ENCODE data around the gene PHF1.
A peak's percentile ranks its signal among the peaks of the same experiment; 100 is the strongest.

Gene PHF1

DNA sequence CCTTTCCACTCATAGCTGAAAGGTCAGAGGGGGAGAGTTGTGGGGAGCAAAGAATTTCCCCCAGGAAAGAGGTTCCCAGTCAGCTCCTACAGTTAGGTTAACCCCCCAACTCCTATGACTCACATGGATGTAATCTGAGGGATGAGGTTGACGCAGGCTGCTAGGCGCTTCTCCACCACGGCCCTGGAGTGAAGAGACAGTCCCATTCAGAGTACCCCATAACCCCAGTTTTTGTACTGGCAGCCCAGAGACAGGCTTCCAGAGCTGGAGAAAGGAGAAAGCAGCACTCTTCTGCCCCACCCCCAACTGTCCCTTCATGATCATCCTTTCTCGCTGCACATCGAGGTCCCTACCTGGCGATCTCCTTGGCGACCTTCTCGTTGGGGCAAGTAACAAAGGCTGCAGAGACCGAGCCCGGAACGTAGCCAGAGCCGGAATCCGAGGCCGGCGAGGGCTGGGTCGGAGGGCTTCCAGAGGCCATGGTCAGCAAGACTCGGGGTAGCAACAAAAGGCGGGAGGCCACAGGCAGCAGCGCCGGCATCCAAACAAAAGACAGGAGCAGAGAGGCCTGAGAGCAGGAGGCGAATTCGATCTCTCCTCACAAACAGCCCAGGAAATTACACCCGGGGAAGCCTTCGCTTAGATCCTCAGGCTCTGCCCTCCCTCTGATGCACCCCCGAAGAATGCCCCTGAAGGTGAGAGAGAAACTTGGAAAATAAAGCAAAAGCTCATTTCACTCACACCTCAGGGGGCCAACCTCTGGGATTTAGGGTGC is 6.5 kb downstream of the PHF1 start:
- DNase-seq (ENCODE audit: low spot score) (peak; percentile 45), FAIRE-seq (no peak)

DNA sequence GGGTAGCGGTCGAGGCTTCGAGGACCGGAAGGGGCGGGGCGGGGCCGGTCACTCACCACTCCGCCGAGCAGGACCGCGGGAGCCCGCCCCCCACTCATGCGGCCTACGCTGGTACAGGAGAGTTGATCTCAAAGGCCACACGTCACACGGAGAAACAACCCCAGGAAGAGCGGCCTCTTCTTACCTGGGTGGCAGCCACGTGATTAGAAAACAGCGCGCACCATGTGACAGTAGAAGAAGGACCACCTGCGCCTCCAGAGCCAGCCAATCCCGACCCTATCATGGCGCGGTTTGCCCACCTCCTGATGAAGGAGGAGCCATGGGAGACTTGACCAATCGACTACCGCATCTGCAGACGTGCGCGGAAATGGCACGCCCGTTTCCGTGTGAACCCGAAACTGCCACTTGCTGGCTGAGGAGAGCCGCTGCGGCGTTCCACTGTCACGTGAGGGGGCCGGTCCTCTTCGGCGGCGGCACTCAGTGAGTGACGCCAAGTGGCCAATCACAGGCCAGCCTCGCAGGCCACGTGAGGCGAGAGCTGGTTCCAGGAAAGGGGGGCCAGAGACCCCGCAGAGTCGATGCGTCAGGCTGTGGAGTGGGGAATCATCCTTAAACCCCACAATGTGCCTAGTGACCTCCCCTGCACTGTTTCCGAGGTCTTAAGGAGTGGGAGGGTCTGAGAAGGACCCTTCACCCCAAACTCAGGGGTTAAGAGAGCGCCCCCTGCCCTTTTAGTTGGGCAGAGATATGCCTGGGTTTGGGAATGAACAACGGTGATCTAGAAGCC is 7.3 kb downstream of the PHF1 start, which contains the start of gene CUTA:
Gene CUTA, minus strand, starts transcription at position 205 of the 787 bp plus-strand sequence. Its CDS starts 107 bp downstream, at position 98.
- FAIRE-seq (peak; percentile 90), DNase-seq (ENCODE audit: low spot score) (peak; percentile 96)

DNA sequence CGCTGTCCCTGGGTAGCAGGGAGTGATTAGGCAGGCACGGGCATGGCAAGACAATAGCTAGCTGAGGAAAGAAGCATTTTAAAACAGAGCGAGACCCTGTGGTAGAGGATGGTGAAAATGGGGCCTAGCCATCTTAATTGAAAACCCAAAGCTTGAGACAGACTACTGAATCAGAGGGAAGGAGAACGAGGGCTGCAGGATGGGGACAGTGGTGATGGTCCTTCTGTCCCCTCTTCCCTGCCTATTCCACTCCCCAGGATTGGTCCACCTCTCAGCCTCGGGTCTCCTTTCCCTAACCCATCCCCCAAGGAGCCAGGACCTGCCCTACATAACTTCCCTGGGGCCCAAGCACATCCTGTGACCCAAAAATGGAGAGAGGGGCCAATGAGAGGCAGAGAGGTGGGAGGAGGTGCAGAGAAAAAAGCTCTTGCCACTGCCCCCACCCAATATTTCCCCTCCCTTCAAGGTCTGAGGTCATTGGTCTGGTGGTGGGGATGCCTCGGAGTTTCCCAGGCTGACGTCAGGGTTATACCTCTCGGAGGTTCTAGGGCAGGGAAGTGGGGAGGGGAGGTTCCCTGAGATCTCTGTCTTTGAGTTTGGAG is 8.0 kb downstream of the PHF1 start:
- FAIRE-seq (no peak), DNase-seq (ENCODE audit: low spot score) (no peak)

DNA sequence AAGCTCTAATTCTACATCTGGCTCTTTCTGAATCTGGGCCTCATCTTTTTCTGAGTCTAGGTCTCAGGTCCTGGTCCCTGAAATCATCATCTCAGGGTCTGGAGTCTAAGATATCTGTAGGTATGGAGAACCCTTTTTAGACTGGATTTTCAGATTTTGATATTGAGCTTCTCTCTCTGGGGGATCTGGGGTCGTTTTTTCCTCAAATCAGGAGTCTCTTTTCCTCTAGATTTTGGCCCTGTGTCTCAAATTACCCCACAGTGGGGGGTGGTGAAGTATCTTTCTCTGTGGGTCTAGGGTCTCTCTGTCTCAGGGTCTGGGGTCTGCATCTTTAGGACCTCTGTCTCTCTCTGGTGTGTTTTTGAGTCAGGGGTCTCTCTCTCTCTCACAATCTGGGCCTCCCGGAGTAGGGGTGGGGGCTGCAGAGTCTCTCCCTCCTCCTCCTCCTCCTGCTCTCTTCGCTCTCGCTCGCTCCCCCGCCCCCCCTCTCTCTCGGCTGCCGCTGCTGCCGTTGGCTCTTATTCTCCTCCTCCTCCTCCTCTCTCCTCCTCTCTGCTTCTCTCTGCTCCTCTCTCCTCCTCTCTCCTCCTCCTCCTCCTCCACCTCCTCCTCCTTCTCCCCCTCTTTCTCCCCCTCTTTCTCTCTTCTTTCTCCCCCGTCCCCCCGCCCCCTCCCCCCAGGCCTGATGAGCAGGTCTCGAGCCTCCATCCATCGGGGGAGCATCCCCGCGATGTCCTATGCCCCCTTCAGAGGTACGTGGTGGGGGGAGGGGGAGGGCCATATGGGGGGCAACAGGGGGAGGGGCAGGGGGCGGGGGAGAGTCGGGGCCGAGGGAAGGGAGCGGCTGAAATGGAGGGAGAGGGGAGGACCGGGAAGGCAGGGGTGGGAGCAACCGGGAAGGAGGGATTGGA is 9.0 kb downstream of the PHF1 start, which contains the start of gene SYNGAP1:
Gene SYNGAP1, plus strand, starts transcription at position 486 of the 911 bp plus-strand sequence. Its CDS starts 200 bp downstream, at position 686.
- FAIRE-seq = no peak
- DNase-seq (ENCODE audit: low spot score) = no peak

DNA sequence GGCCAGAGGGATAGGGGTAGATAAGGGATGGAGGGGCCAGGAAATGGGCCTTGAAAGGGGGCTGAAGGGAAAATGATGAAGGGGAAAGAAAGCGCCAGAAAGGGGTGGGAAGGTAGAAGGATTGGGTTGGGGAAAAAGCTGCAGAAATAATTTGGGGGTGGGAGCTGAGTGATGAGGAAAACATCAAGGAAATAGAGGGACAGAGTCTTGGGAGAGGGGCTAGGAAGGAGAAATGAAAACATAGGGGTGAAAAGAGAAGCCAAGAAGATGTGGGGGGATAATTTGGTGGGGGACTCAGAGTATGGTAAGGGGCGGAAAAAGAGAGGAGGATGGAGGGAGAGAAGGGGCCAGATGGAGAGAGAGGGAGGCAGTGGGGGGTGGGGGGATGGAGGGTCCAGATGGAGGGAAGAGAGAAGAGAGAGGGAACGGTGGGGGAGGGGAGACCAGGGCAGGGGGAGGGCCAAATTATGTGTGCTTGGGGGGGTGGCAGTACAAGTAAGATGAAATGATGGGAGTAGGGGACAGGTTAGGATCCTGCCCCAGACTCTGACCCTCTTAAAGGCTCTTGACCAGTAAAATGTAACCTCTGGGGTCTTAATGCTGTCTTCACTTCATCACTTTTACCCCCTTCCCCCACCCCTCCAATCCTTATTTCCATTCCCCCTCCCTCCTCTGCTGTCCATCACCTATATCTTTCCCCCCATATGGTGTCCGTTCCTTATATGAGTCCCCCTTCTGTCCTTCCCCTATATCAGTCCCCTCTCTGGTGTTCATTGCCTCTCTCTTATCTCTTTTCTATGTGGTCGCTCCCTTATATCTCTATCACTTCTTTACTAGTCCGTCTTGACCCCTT is 9.9 kb downstream of the PHF1 start:
- DNase-seq (ENCODE audit: low spot score) = no peak
- FAIRE-seq = no peak

DNA sequence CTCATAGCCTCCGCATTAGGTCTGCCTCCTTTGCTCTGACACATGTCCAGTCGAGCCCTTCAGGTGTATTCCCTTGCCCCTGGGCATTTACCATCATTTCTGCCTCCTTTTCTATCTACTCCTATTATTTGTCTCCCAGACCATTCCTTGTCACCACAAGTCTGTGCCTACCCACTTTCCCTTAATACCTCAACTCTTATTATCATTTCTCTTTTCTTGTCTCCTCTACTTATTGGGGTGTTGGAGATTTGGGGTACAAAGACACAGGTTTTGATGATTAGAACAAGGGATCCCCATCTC is 10.5 kb downstream of the PHF1 start:
- FAIRE-seq = no peak
- no peak for DNase-seq (ENCODE audit: low spot score)

DNA sequence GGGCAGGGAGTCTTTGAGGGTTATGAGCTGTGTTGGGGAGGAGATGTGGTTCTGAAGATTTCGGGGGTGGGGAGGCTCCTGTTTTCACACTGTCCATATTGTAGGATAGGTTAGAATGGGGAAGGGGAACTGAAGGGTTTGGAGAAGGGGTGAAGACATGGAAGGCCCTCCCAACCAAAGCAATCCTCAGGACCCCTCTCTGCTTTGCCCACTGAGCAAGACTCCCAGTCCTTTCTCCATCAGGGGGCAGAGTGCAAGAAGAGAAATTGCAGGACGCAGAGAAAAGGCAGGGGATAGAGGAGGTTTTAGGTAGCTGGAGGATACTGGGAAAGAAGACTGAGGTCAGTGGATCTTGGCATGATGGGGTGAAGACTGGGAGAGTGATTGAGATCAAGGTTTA is 13.0 kb downstream of the PHF1 start:
- DNase-seq (ENCODE audit: low spot score) (no peak), FAIRE-seq (no peak)

DNA sequence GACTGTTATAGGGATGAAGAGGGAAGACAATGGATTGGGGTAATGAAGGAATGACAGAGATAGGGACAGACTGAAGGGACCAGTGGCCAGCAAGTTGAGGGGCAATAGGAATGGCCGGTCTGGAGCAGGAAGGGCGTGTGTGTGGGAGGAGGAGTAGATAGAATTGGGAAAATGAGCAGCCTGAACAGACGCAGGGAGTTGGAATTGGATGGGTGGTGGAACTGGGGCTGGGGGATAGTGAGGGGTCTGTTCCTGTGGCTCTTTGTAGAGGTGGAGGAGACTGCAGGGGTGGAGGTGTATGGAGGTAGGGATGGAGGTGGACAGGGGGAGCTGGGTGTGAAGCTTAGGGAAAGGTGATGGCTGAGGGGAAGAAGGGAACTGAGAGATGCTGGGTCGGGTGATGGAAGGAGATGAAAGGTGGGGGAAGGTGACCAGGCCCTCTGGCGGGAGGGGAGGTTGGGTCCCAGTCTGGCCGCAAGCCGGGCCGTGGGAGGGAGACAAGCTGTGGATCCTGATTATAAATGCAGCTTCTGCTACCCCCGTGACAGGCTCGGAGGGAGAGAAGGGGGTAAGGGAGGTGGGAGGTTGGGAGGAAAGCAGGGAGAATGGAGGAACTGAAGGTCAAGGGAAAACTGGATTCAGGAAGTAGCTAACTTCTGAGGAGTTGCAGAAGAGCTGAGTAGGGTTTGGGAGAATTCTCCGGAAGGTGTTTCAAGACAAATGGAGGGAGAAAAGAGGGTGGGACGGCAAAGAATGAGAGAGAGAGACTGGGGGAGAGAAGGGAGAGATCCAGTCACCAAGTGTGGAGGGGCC is 14.2 kb downstream of the PHF1 start:
- DNase-seq (ENCODE audit: low spot score) = no peak
- FAIRE-seq = no peak

DNA sequence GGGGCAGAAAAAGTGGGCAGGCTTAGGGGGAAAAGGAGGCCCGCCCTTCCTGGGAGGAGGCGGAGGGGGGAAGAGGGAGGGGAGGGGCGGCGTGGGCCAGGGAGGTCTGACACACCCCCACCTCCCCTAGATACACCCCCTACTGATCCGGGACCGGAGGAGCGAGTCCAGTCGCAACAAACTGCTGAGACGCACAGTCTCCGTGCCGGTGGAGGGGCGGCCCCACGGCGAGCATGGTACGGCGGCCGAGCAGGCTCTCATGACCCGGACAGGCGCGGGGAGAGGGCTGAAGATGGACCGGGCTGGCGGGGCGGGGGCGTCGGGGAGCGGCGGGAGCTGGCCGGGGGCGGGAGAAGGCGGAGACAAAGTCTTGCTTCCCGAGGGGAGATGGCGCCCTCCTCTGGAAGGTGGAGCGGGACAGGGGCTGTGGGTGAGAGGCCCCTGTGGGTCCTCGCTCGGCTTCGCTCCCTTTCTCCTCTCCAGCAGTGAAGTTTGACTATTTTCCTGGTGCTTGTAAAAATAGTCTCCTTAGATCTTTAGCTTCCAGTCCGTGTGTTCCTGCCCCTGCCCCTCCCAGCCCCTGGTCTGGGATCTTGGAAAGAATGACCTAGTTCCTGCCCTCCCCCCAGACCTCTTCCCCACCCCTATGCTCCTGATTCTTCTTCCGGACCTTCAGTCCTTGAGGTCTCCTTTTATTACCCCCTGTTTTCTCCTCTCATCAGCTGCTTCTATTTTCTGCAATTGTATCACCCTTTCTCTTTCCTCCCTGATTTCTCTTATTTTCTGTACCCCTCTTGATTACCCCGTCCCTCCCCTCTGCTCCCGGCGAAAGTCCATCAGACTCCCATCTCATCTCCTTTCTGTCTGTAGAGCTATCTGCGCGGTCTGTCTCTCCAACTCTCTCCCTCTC is 15.1 kb downstream of the PHF1 start:
- DNase-seq (ENCODE audit: low spot score) (peak; percentile 61), FAIRE-seq (no peak)

DNA sequence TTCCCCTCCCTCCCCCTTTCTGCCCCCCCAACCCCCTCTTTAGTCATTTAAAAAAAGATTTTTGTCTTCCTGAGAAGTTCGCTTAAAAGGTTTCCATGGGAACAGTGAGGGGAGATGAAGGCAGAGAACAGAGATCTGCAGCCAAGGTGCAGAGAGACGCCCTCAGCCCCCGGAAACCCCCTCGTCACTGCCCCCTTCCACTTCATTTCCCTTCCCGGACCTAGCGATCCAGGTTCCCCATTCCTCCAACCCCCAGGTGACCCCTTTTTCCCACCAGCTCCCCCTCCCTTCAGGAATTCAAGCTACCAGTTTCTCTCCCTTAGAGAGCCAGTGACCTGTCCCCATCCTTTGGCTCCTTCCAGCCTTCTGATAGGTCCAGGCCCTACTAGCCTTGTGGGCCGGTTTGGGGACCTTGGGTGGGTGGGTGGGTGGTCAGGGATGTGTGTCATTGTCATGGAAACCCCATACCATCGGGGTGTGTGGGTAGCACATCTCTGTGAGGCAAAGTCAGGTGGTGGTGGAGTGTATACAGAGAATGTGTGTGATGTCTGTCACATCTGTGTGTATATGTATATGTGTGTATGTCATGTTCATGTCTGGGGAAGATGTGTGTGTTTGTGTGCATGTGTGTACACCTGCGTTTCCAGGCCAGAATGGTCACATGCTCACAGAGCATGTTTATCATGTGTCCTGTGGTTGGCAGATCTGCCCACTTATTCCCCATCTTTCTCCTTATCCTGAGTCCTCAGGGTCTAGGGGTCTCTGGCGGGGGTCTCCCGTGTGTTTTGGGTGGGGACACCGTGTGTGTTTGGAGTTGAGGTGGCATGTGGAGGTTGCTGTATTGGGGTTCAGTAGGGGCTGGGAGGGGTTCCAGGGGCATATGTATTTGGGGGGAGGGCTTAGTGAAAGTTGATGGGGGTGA is 16.0 kb downstream of the PHF1 start:
- FAIRE-seq (no peak), DNase-seq (ENCODE audit: low spot score) (no peak)

DNA sequence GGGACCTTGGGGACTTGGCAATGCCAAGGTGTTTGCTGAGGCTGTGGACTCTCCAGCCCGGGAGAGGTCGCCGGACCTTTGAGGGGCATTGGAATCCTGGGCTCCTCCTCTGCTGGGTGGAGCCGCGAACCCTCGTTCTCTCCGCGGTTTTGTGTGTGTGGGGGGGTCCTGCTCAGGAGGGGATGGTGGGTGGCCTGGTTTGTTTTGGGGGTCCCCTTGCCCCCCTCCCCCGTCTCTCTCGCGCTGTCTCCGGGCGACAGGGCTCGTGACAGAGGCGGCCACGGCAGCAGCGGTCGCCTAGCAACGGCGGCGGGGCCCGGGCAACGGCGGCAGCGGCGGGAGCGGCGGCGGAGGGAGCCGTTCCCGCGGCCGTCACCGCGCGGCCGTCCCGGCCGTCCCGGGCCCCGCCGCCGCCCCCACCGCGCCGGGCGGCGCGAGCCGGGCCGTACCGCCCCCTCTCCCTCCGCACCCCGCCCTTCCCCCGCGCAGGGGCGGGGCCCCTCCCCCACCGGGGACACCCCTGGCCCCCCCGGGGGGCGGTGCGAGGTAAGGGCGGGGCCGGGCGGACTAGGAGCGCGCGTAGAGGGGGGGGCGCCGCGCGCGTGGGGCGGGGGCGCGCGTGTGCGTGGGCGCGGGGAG is 16.9 kb downstream of the PHF1 start:
- no peak for FAIRE-seq
- DNase-seq (ENCODE audit: low spot score) = no peak

DNA sequence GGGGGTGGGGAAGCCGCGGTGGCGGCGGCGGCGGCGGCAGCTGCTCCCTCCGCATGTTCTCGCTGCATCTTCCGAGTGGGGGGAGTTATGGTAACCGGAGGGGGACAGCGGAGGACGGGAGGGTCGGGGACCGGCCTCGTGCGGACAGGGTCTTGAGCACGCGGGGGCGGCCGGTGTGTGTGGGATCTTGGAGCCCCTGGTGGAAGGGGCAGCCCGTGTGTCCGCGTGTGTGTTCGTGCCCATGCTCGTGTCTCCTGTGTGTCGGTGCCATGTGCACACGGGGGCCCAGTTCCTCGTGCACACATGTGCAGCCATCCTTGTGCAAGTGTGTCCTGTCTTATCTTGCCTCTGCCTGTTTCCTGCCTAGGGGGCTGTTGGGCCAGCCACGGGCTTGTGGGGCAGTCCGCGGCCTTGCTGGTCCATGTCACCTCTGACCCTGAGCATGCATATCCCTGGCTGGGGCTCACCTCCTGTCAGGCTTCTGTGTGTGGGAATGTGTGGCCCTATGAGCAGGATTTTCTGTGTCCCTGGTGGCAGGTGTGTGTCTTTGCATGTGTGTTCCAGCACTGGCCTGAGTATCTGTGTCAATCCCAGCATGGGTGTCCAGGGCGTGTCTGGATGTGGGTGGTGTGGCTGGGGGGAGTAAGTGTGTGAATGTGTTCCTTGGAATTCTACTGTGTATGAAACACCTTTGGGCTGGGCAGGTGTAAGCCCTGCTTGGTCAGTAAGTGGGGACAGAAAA is 17.6 kb downstream of the PHF1 start:
- FAIRE-seq = no peak
- no peak for DNase-seq (ENCODE audit: low spot score)

DNA sequence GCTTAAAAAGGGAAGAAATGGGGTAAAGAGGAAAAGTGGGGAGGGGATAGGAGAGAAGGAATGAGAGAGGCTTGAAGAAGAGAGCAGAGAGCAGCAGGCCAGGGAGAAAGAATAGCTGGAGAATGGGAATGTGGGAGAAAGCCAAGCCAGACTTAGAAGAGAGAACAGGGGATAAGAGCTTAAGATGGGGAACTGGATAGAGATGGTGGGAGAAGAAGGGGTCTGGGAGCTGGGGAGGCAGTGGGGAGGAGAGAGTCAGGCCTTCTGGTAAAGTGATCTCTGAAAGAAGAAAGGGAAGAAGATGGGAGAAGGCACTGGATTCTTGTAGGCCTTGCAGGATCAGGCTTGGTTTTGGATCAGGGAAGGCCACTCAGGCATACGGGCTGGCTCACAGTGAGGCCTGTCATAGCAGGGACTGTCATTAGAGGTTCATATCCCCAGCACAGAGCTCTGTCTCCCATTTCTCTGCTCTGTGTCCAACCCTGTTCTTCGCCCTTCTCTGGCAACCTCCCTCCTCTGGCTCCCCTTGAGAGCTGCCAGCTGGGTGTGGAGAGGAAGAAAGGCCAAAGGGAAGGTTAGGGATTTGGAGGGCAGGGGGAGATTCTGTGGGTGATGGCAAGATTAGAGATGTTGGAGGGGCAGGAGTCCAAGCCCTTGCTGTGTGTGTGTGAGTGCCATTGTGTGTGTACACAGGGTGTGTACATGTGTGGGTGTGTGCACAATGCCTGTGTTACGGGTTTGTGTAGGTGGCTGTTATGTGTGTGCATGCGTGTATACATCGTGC is 18.3 kb downstream of the PHF1 start:
- DNase-seq (ENCODE audit: low spot score) (no peak), FAIRE-seq (no peak)

DNA sequence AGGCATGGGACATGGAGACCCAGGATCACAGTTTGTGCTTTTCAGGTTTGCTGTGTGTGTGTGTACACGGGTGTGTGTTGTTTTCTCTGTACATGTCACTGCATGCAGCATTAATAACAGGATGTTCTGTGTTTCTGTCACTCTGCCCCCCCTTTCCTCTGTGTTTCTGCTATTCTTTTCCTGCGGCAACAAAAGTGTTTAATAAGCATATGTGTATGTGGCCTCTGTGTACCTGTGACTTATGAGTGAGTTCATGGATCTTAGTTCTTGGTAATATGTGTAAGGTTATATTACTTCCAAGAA is 18.9 kb downstream of the PHF1 start:
- no peak for FAIRE-seq

DNA sequence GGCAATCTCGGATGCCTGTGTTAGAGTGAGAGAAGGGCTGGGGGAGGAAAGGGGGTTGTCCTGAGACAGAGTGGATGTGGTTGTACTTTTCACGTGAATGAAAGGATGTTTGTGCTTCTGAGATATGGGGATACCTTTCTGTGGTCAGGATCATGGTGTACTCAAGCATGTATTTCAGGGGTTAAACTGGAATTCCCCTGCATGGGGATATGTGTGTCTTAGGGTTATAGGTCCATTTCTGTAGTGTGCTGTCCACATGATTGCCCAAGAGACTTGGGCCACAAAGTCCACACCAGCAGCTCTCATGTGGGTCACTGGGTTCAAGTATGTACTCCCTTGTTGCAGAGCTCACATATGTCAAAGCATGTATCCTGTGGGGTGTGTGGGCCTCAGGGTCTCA is 19.5 kb downstream of the PHF1 start:
- DNase-seq (ENCODE audit: low spot score) = no peak
- FAIRE-seq = no peak

More for the DNA sequence above, 18.9 kb downstream of the PHF1 start:
- no peak for DNase-seq (ENCODE audit: low spot score)

Measured in RCC 7860 (cell line).